ENCODE measurements around the gene EXO1.
A peak's percentile ranks its signal among the peaks of the same experiment; 100 is the strongest.

- TF ChIP-seq CTCF (IDR thresholded peaks at IDR 0.05 in 2 of 3, conservative IDR thresholded peaks at IDR 0.05 in 1 of 3; ENCODE audit: borderline replicate concordance in 1 of 3, insufficient read depth in 1 of 3, low read depth in 2 of 3, low read length in 2 of 3) (peak; percentile 63 to 70 (median 66); a peak in 5 of 6 replicates), JUND (IDR thresholded peaks at IDR 0.05) (no peak), POLR2A (IDR thresholded peaks at IDR 0.05; ENCODE audit: borderline replicate concordance, extremely low read depth, insufficient read depth, insufficient read length) (no peak)
Measured at GRCh38 chr1:241834733-241835377, 13.1 kb upstream of the EXO1 start.

All from HCT116 (cell line).